BE2C (cell line): ENCODE measurements around the gene HAUS5.

Experiments
- DNase-seq: peaks from one replicate; pipeline ENCODE4 v3.0.0-alpha.2; 2020
- H3K27me3 ChIP-seq: fragments of 250-450 bp; sonication (Bioruptor Pico); 2 replicates; pipeline ENCODE4 v1.5.1; 2020; ENCODE audit warnings: mild to moderate bottlenecking
- H3K36me3 ChIP-seq: fragments of 250-450 bp; sonication (Bioruptor Pico); 2 replicates; pipeline ENCODE4 v1.5.1; 2020; ENCODE audit warnings: mild to moderate bottlenecking
- H3K4me1 ChIP-seq: fragments of 250-450 bp; sonication (Bioruptor Pico); 2 replicates; pipeline ENCODE4 v1.5.1; 2020
- H3K4me3 ChIP-seq: 2 replicates; pipeline ENCODE4 v1.5.1; 2011; ENCODE audit warnings: low read depth, low read length
- H3K9me3 ChIP-seq: fragments of 250-450 bp; sonication (Bioruptor Pico); 2 replicates; pipeline ENCODE4 v1.5.1; 2020
- CTCF ChIP-seq: IDR thresholded peaks from 2 replicates; pipeline ENCODE4 v1.5.1; 2012; ENCODE audit warnings: mild to moderate bottlenecking, low read depth, low read length

Gene HAUS5

GRCh38 chr19:35618857-35619256, 6.3 kb downstream of the HAUS5 start:
- H3K27me3 ChIP-seq = no peaks in the 10 kb centered on the region
- no peak overlapping the region for H3K4me3 ChIP-seq
- peaks cover 11% of the 10 kb centered on the region for H3K36me3 ChIP-seq
- DNase-seq = no peak
- peak; percentile 25 for TF ChIP-seq CTCF
- H3K9me3 ChIP-seq = no peaks in the 10 kb centered on the region
- no peaks in the 10 kb centered on the region for H3K4me1 ChIP-seq

GRCh38 chr19:35619290-35619923, 6.9 kb downstream of the HAUS5 start:
- H3K9me3 ChIP-seq = no peaks in the 10 kb centered on the region
- H3K27me3 ChIP-seq = no peaks in the 10 kb centered on the region
- peaks cover 11% of the 10 kb centered on the region for H3K36me3 ChIP-seq
- H3K4me1 ChIP-seq = no peaks in the 10 kb centered on the region
- TF ChIP-seq CTCF = no peak
- DNase-seq = no peak
- no peak overlapping the region for H3K4me3 ChIP-seq

GRCh38 chr19:35620001-35620400, 7.5 kb downstream of the HAUS5 start:
- Histone ChIP-seq H3K4me1 (no peaks in the 10 kb centered on the region), H3K27me3 (no peaks in the 10 kb centered on the region), H3K4me3 (no peak overlapping the region), H3K9me3 (no peaks in the 10 kb centered on the region), H3K36me3 (peaks cover 8% of the 10 kb centered on the region)
- no peak for DNase-seq
- no peak for TF ChIP-seq CTCF

- H3K27me3 ChIP-seq = no peaks in the 10 kb centered on the region
- no peaks in the 10 kb centered on the region for H3K36me3 ChIP-seq
- no peaks in the 10 kb centered on the region for H3K4me1 ChIP-seq
- no peak overlapping the region for H3K4me3 ChIP-seq
- no peaks in the 10 kb centered on the region for H3K9me3 ChIP-seq
- no peak for DNase-seq
- no peak for TF ChIP-seq CTCF
Measured at GRCh38 chr19:35621708-35622107, 9.2 kb downstream of the HAUS5 start.

- no peak for DNase-seq
- no peak for TF ChIP-seq CTCF
- Histone ChIP-seq H3K4me1 (no peaks in the 10 kb centered on the region), H3K36me3 (no peaks in the 10 kb centered on the region), H3K27me3 (no peaks in the 10 kb centered on the region), H3K4me3 (no peak overlapping the region), H3K9me3 (no peaks in the 10 kb centered on the region)
Measured at GRCh38 chr19:35622750-35623149, 10.2 kb downstream of the HAUS5 start.

GRCh38 chr19:35623327-35624010, 10.9 kb downstream of the HAUS5 start:
- no peak for TF ChIP-seq CTCF
- Histone ChIP-seq H3K4me3 (no peak overlapping the region), H3K27me3 (no peaks in the 10 kb centered on the region), H3K36me3 (no peaks in the 10 kb centered on the region), H3K4me1 (no peaks in the 10 kb centered on the region), H3K9me3 (no peaks in the 10 kb centered on the region)
- no peak for DNase-seq
